Kidney (tissue), 14 donors: ENCODE results near the gene WWOX. TPM values are rescaled to one million over a fixed set of nuclear protein-coding genes. Genes with fewer than 3 reads are reported as not detected.

ENCODE experiments used
- DNase-seq, 5 donors: peaks; one replicate each; pipeline ENCODE4 v3.0.0-alpha.2; 2013 to 2020
- FAIRE-seq: peaks from 2 replicates; lab custom pipeline; 2012; peaks lifted over from hg19 to GRCh38; lab: Jason Lieb, UNC
- H3K27ac ChIP-seq, 2 donors: one replicate each; pipeline ENCODE4 v1.7.0; 2013; ENCODE audit warnings: low read depth in 2 of 2, low read length in 2 of 2, inconsistent platforms in 1 of 2
- H3K27me3 ChIP-seq: one replicate; pipeline ENCODE4 v1.7.1; 2013; ENCODE audit warnings: low read length, inconsistent platforms; ENCODE audit not compliant: control insufficient read depth, insufficient read depth
- H3K36me3 ChIP-seq, 3 donors: one replicate each; pipeline versions ENCODE4 v1.7.0 to v1.7.1; 2013; ENCODE audit warnings: low read length in 3 of 3, control low read depth in 1 of 3, inconsistent platforms in 1 of 3; ENCODE audit not compliant: insufficient read depth in 3 of 3, control insufficient read depth in 2 of 3
- H3K4me1 ChIP-seq, 3 donors: one replicate each; pipeline versions ENCODE4 v1.7.0 to v1.7.1; 2013; ENCODE audit warnings: low read length in 3 of 3, inconsistent platforms in 1 of 3, low read depth in 1 of 3; ENCODE audit not compliant: control insufficient read depth in 2 of 3, insufficient read depth in 2 of 3
- H3K4me3 ChIP-seq, 3 donors: one replicate each; pipeline versions ENCODE4 v1.7.0 to v1.8.1; 2013; ENCODE audit warnings: low read length in 3 of 3, control low read depth in 1 of 3, inconsistent platforms in 1 of 3
- H3K9ac ChIP-seq, 3 donors: one replicate each; pipeline versions ENCODE4 v1.7.0 to v1.7.1; 2013; ENCODE audit warnings: low read length in 3 of 3, control low read depth in 1 of 3, inconsistent platforms in 1 of 3
- H3K9me3 ChIP-seq, 3 donors: one replicate each; pipeline versions ENCODE4 v1.7.0 to v1.7.1; 2013; ENCODE audit warnings: low read length in 3 of 3, control low read depth in 1 of 3, inconsistent platforms in 1 of 3; ENCODE audit not compliant: control insufficient read depth in 2 of 3, insufficient read depth in 1 of 3
- intact Hi-C: fragments of 100-400 bp; cut with DNase I; formaldehyde crosslinking; loops from one replicate; pipeline ENCODE4 v1.11.1; 2022
- polyA plus RNA-seq: library from polyadenylated mRNA; stranded (reverse); fragments of 350-450 nt; fragmentation: Illumina TruSeq; extraction: RNeasy Lipid Tissue Mini Kit (QIAGEN cat#74804); gene quantifications from one replicate; pipeline ENCODE4 v1.2.3, GENCODE V29; 2014; ENCODE audit warnings: low read depth, low replicate concordance; ENCODE audit not compliant: insufficient read depth
- total RNA-seq: library from RNA; stranded (reverse); fragmentation: NEBNext Ultra II Directional; extraction: Animal tissue kit (Norgen Biotek cat#: 25700); gene quantifications from one replicate; pipeline ENCODE4 v1.2.1, GENCODE V29; 2021
- TF ChIP-seq, protein P1 (sequence below): IDR thresholded peaks from 3 replicates; pipeline ENCODE4 v1.5.1; 2012; ENCODE audit warnings: mild to moderate bottlenecking, moderate library complexity, borderline replicate concordance; ENCODE audit not compliant: insufficient read depth; ENCODE audit errors: extremely low read depth
- donor health status: control.
- donor health status: control.
- donor health status: control.
- donor health status: control.
- donor health status: control.
- donor health status: DM: yes; HTN: yes; CAD: no.
- donor health status: Normal renal cell carcinoma (clear cell type).

WWOX gene
- total and polyA plus RNA-seq, 2 donors from 2014 or later: 22.5 to 30.3 TPM

DNA sequence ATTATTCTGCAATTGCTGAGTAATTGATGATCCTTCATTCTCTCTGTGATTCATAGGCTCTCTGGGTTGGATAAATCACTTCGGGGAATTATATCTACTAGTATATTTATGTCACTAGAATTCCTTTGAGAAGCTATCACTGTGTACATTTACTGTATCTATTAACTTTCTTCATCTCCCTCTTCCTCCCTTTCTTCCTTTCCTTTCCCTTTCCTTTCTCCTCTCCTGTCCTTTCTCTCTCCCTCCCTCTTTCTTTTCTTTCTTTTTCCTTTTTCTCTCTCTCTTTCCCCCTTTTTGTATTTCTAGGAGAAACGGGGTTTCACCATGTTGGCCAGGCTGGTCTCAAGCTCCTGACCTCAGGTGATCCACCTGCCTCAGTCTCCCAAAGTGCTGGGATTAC, 711.8 kb downstream of the WWOX start:
- intact Hi-C loops: no loop called here
- DNase-seq (no peak), FAIRE-seq (no peak)
- Histone ChIP-seq H3K9ac (no peak overlapping the region), H3K4me1 (peaks cover 0 to 7% (median 0%) of the 10 kb centered on the region in 3 donors), H3K27me3 (no peaks in the 10 kb centered on the region), H3K36me3 (no peaks in the 10 kb centered on the region), H3K4me3 (no peak overlapping the region), H3K27ac (no peak overlapping the region), H3K9me3 (no peaks in the 10 kb centered on the region)
- TF ChIP-seq, protein P1, sequence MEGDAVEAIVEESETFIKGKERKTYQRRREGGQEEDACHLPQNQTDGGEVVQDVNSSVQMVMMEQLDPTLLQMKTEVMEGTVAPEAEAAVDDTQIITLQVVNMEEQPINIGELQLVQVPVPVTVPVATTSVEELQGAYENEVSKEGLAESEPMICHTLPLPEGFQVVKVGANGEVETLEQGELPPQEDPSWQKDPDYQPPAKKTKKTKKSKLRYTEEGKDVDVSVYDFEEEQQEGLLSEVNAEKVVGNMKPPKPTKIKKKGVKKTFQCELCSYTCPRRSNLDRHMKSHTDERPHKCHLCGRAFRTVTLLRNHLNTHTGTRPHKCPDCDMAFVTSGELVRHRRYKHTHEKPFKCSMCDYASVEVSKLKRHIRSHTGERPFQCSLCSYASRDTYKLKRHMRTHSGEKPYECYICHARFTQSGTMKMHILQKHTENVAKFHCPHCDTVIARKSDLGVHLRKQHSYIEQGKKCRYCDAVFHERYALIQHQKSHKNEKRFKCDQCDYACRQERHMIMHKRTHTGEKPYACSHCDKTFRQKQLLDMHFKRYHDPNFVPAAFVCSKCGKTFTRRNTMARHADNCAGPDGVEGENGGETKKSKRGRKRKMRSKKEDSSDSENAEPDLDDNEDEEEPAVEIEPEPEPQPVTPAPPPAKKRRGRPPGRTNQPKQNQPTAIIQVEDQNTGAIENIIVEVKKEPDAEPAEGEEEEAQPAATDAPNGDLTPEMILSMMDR: no peak

DNA sequence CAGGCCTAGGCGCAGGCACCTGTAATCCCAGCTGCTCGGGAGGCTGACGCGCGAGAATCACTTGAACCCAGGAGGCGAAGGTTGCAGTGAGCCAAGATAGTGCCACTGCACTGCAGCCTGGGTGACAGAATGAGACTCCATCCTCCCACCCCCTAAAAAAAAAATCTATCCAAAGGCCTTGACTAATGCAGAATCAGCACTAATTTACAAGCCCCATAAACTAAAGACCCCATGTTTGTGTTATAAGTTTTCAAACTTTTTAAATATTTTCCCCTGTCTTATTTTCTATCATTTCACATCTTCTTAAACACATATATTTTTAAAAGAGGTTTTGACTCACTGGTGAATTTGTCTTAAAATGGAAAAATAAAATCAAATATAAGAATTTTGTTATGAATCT, 713.1 kb downstream of the WWOX start:
- Histone ChIP-seq H3K27me3 (no peaks in the 10 kb centered on the region), H3K27ac (no peak overlapping the region), H3K9ac (no peak overlapping the region), H3K9me3 (no peaks in the 10 kb centered on the region), H3K36me3 (no peaks in the 10 kb centered on the region), H3K4me3 (no peak overlapping the region), H3K4me1 (peaks cover 0 to 12% (median 10%) of the 10 kb centered on the region in 3 donors)
- FAIRE-seq (no peak), DNase-seq (no peak)
- intact Hi-C loops: no loop called here
- TF ChIP-seq, protein P1: no peak

DNA sequence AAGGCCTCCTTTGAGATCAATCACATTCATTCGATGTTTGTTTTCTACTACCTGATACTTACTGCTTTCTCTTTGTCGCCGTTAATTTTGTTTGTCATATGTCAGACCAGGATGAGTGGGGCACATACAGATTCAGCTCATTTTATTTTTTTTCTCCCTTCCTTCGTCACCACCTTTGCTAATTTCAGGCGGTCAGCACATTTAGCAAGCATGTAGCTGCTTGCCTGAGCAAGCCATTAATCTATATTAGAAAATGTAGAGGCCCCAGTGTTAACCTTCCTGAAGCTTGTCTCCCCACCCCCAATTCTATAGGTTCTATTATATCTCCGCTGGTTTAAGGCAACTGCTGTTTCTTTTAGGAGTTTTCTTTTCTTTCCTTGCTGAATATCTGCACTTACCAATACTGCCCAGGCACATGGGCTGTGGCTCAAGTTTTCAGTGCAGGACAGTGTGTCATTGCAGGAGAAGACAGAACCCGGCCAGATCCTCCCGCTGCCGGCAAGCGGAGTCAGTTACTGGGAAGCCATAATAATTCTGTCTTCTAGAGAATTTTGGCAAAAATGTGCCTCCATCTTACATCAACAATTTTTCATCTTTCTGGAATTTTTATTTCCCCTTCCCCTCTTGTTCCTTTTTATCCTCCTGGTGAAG, 714.3 kb downstream of the WWOX start:
- FAIRE-seq: no peak
- H3K27ac ChIP-seq: no peak overlapping the region

More for the DNA sequence above, 714.3 kb downstream of the WWOX start:
- Histone ChIP-seq H3K4me3 (no peak overlapping the region), H3K9me3 (no peaks in the 10 kb centered on the region), H3K9ac (no peak overlapping the region), H3K27me3 (no peaks in the 10 kb centered on the region), H3K36me3 (no peaks in the 10 kb centered on the region), H3K4me1 (peaks cover 0 to 18% (median 17%) of the 10 kb centered on the region in 3 donors)
- intact Hi-C loops: no loop called here
- TF ChIP-seq, protein P1: no peak
- no peak for DNase-seq
